Parathyroid adenoma (tissue), 2 donors: ENCODE results near the gene NFASC.

Experiments used
- H2AFZ ChIP-seq: fragments of 300-600 bp; sonication (generic); one replicate; pipeline ENCODE4 v1.7.0; 2017; ENCODE audit warnings: antibody characterized with exemption, mild to moderate bottlenecking
- H3K27ac ChIP-seq: fragments of 300-600 bp; sonication (generic); one replicate; pipeline ENCODE4 v1.7.0; 2017
- H3K27me3 ChIP-seq: fragments of 300-600 bp; sonication (generic); one replicate; pipeline ENCODE4 v1.7.0; 2017; ENCODE audit warnings: low read length; ENCODE audit not compliant: control insufficient read depth, insufficient read depth
- H3K36me3 ChIP-seq: fragments of 300-600 bp; sonication (generic); one replicate; pipeline ENCODE4 v1.7.0; 2017; ENCODE audit warnings: low read length; ENCODE audit not compliant: control insufficient read depth, insufficient read depth
- H3K4me1 ChIP-seq: fragments of 300-600 bp; sonication (generic); one replicate; pipeline ENCODE4 v1.7.0; 2017; ENCODE audit warnings: control low read depth
- H3K4me2 ChIP-seq: fragments of 300-600 bp; sonication (generic); one replicate; pipeline ENCODE4 v1.7.0; 2017; ENCODE audit warnings: low read length
- H3K4me3 ChIP-seq: fragments of 300-600 bp; sonication (generic); one replicate; pipeline ENCODE4 v1.7.0; 2017; ENCODE audit warnings: low read depth, low read length
- H3K79me2 ChIP-seq: fragments of 300-600 bp; sonication (generic); one replicate; pipeline ENCODE4 v1.7.0; 2017; ENCODE audit warnings: control low read depth
- H3K9ac ChIP-seq: fragments of 300-600 bp; sonication (generic); one replicate; pipeline ENCODE4 v1.7.0; 2017; ENCODE audit warnings: mild to moderate bottlenecking
- H3K9me3 ChIP-seq: fragments of 300-600 bp; sonication (generic); one replicate; pipeline ENCODE4 v1.7.0; 2017; ENCODE audit warnings: low read length; ENCODE audit not compliant: control insufficient read depth
- CTCF ChIP-seq: fragments of 300-600 bp; sonication (generic); IDR thresholded peaks from one replicate; pipeline ENCODE4 v1.7.0; 2017; ENCODE audit warnings: antibody characterized with exemption, mild to moderate bottlenecking
- donor health status: primary hyperparathyroidism.

NFASC gene

GRCh38 chr1:204920967-204921366, 50.3 kb downstream of the NFASC start:
- Histone ChIP-seq H3K4me1 (no peaks in the 10 kb centered on the region), H2AFZ (no peak overlapping the region), H3K27me3 (no peaks in the 10 kb centered on the region), H3K27ac (no peak overlapping the region), H3K4me2 (no peak overlapping the region), H3K4me3 (no peak overlapping the region), H3K36me3 (no peaks in the 10 kb centered on the region), H3K9ac (no peak overlapping the region), H3K79me2 (no peaks in the 10 kb centered on the region), H3K9me3 (no peaks in the 10 kb centered on the region)
- TF ChIP-seq CTCF: no peak

GRCh38 chr1:204921855-204922516, 51.3 kb downstream of the NFASC start:
- TF ChIP-seq CTCF: no peak
- Histone ChIP-seq H3K4me3 (no peak overlapping the region), H3K4me1 (no peaks in the 10 kb centered on the region), H3K27ac (no peak overlapping the region), H3K79me2 (no peaks in the 10 kb centered on the region), H3K4me2 (no peak overlapping the region), H3K27me3 (no peaks in the 10 kb centered on the region), H2AFZ (no peak overlapping the region), H3K9me3 (no peaks in the 10 kb centered on the region), H3K9ac (no peak overlapping the region), H3K36me3 (no peaks in the 10 kb centered on the region)

- no peaks in the 10 kb centered on the region for H3K36me3 ChIP-seq
These were observed 52.5 kb downstream of the NFASC start for GRCh38 chr1:204923201-204923600.

GRCh38 chr1:204923626-204924012, 53.0 kb downstream of the NFASC start:
- no peak overlapping the region for H2AFZ ChIP-seq
- H3K4me3 ChIP-seq: no peak overlapping the region
- no peaks in the 10 kb centered on the region for H3K27me3 ChIP-seq
- H3K4me1 ChIP-seq: no peaks in the 10 kb centered on the region
- H3K79me2 ChIP-seq: no peaks in the 10 kb centered on the region
- H3K9me3 ChIP-seq: no peaks in the 10 kb centered on the region
- no peak overlapping the region for H3K27ac ChIP-seq
- H3K9ac ChIP-seq: no peak overlapping the region
- no peaks in the 10 kb centered on the region for H3K36me3 ChIP-seq
- no peak overlapping the region for H3K4me2 ChIP-seq
- TF ChIP-seq CTCF: no peak

More at GRCh38 chr1:204923201-204923600, 52.5 kb downstream of the NFASC start:
- no peak overlapping the region for H3K4me3 ChIP-seq
- no peaks in the 10 kb centered on the region for H3K9me3 ChIP-seq
- H3K4me2 ChIP-seq: no peak overlapping the region
- H3K27ac ChIP-seq: no peak overlapping the region
- no peaks in the 10 kb centered on the region for H3K79me2 ChIP-seq
- no peak overlapping the region for H2AFZ ChIP-seq
- no peak for TF ChIP-seq CTCF
- H3K9ac ChIP-seq: no peak overlapping the region
- no peaks in the 10 kb centered on the region for H3K4me1 ChIP-seq
- no peaks in the 10 kb centered on the region for H3K27me3 ChIP-seq
